ENCODE results near the gene GNRHR. TPM values are rescaled to one million over a fixed set of nuclear protein-coding genes. Genes with fewer than 3 reads are reported as not detected.

The GNRHR gene
- polyA plus RNA-seq, 1 of the 3 experiments (the other 2 are of a cell fraction) = 0.02 TPM

DNA sequence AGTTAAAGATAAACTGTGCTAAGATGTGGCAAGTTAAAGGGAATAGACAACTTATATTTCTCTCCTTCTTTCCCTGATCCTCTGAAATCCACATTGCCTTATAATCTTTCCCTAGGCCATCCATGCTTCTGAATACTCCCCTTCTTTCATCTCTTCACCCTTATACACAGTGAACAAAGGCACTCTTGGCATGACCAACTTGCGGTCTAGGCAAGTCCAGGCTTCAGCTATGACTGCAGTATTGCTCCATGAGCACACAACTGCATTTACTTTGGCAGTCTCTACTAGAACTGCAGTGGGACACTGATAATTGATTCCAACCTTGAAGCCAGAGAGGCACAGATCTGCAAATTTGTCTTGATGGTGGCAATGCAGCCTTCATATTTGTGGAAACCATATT is 29.1 kb downstream of the GNRHR start:
- no peaks in the 10 kb centered on the region for H4K20me1 ChIP-seq (ENCODE audit: insufficient read depth)
- H3F3A ChIP-seq (replicated peaks; ENCODE audit: insufficient read depth) = peaks cover 34% of the 10 kb centered on the region
- POLR2A ChIA-PET = no interaction called here
- no peak overlapping the region for H3K4me3 ChIP-seq (ENCODE audit: low read depth in 2 of 2, low read length in 1 of 2)
- H3K4me1 ChIP-seq (ENCODE audit: control insufficient read depth in 1 of 2, insufficient read depth in 2 of 2, low read depth in 1 of 2, low read length in 1 of 2) = peaks cover 0 to 14% of the 10 kb centered on the region in 2 experiments; a peak in 2 of 4 replicates
- H3K36me3 ChIP-seq (replicated peaks in 1 of 2; ENCODE audit: control insufficient read depth in 1 of 2, insufficient read depth in 2 of 2, low read length in 1 of 2) = peaks cover 0 to 3% of the 10 kb centered on the region in 2 experiments
- peak overlapping the region in 1 of 2 experiments; percentile 76; a peak in 1 of 4 replicates for H3K27ac ChIP-seq (ENCODE audit: low read depth in 2 of 2, low read length in 1 of 2)
- CTCF ChIA-PET = interaction anchor here (1.9 kb wide), 1 partner anchor 22 kb away, joined by 5 read pairs; no protein-coding TSS in a partner anchor
- H3K4me2 ChIP-seq = no peak overlapping the region
- DNase-seq = no peak
- no peaks in the 10 kb centered on the region for H3K27me3 ChIP-seq (ENCODE audit: insufficient read depth)
- H3K9me3 ChIP-seq = no peaks in the 10 kb centered on the region
- no peak overlapping the region for H3K9ac ChIP-seq
- no peak overlapping the region for H2AFZ ChIP-seq (ENCODE audit: low read depth)
- no peaks in the 10 kb centered on the region for H3K9me2 ChIP-seq
- H3K79me2 ChIP-seq (ENCODE audit: insufficient read depth) = no peaks in the 10 kb centered on the region
- 93% methylated on average over 1 of the region's 1 CpG for WGBS (ENCODE audit: low lambda C conversion rate)
- TF ChIP-seq SIN3A (IDR thresholded peaks at IDR 0.05; ENCODE audit: borderline replicate concordance, low read depth, low read length) (no peak), FOXJ3 (CRISPR knock-in tag; IDR thresholded peaks at IDR 0.05) (no peak), NRF1 (IDR thresholded peaks at IDR 0.05; ENCODE audit: low read depth, low read length) (no peak), ELF1 (IDR thresholded peaks at IDR 0.05) (no peak), SMC3 (IDR thresholded peaks at IDR 0.05; ENCODE audit: low read depth, low read length) (no peak), GATA2 (CRISPR knock-in tag; IDR thresholded peaks at IDR 0.05) (no peak), FOXM1 (IDR thresholded peaks at IDR 0.05; ENCODE audit: low read depth) (no peak), MXI1 (IDR thresholded peaks at IDR 0.05; ENCODE audit: low read depth, low read length) (no peak), FOSL2 (IDR thresholded peaks at IDR 0.05; ENCODE audit: borderline replicate concordance, low read depth) (no peak), NFIC (IDR thresholded peaks at IDR 0.05; ENCODE audit: borderline replicate concordance) (no peak), RAD21 (IDR thresholded peaks at IDR 0.05; ENCODE audit: low read length) (no peak)
- TF ChIP-seq, protein P1, sequence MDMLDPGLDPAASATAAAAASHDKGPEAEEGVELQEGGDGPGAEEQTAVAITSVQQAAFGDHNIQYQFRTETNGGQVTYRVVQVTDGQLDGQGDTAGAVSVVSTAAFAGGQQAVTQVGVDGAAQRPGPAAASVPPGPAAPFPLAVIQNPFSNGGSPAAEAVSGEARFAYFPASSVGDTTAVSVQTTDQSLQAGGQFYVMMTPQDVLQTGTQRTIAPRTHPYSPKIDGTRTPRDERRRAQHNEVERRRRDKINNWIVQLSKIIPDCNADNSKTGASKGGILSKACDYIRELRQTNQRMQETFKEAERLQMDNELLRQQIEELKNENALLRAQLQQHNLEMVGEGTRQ (IDR thresholded peaks at IDR 0.05; ENCODE audit: borderline replicate concordance, low read depth, low read length) = no peak
- TF ChIP-seq, protein P2, sequence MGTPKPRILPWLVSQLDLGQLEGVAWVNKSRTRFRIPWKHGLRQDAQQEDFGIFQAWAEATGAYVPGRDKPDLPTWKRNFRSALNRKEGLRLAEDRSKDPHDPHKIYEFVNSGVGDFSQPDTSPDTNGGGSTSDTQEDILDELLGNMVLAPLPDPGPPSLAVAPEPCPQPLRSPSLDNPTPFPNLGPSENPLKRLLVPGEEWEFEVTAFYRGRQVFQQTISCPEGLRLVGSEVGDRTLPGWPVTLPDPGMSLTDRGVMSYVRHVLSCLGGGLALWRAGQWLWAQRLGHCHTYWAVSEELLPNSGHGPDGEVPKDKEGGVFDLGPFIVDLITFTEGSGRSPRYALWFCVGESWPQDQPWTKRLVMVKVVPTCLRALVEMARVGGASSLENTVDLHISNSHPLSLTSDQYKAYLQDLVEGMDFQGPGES (IDR thresholded peaks at IDR 0.05; ENCODE audit: low read depth, low read length) = no peak
- TF ChIP-seq, protein P3, sequence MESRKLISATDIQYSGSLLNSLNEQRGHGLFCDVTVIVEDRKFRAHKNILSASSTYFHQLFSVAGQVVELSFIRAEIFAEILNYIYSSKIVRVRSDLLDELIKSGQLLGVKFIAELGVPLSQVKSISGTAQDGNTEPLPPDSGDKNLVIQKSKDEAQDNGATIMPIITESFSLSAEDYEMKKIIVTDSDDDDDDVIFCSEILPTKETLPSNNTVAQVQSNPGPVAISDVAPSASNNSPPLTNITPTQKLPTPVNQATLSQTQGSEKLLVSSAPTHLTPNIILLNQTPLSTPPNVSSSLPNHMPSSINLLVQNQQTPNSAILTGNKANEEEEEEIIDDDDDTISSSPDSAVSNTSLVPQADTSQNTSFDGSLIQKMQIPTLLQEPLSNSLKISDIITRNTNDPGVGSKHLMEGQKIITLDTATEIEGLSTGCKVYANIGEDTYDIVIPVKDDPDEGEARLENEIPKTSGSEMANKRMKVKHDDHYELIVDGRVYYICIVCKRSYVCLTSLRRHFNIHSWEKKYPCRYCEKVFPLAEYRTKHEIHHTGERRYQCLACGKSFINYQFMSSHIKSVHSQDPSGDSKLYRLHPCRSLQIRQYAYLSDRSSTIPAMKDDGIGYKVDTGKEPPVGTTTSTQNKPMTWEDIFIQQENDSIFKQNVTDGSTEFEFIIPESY (IDR thresholded peaks at IDR 0.05; ENCODE audit: borderline replicate concordance, low read depth) = no peak
- TF ChIP-seq, protein P4, sequence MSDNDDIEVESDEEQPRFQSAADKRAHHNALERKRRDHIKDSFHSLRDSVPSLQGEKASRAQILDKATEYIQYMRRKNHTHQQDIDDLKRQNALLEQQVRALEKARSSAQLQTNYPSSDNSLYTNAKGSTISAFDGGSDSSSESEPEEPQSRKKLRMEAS (IDR thresholded peaks at IDR 0.05; ENCODE audit: low read depth) = no peak

All from SK-N-SH (cell line).